GM23338 (cell line): ENCODE results near the gene HIVEP3.

Source experiments
- CREB1 ChIP-seq: fragments of 250-450 bp; sonication (Bioruptor Pico); IDR thresholded peaks from 2 replicates; pipeline ENCODE4 v1.5.0; 2020; ENCODE audit warnings: low read depth, mild to moderate bottlenecking, moderate library complexity
- CTCF ChIP-seq, 2 experiments: fragments of 200-600 bp in 1 of 2; sonication (generic) in 1 of 2; conservative IDR thresholded peaks; 2 replicates each; pipeline versions ENCODE4 v1.5.1 to v1.6.1; 2016 to 2017; ENCODE audit warnings: antibody characterized with exemption in 2 of 2, low read depth in 2 of 2, mild to moderate bottlenecking in 2 of 2, moderate library complexity in 1 of 2
- EZH2 ChIP-seq: fragments of 200-600 bp; sonication (generic); IDR thresholded peaks from one replicate; pipeline ENCODE4 v1.8.0; 2017; ENCODE audit warnings: antibody characterized with exemption, mild to moderate bottlenecking, low read depth; ENCODE audit not compliant: unreplicated experiment
- EZH2phosphoT487 ChIP-seq: fragments of 200-600 bp; sonication (generic); IDR thresholded peaks from one replicate; pipeline ENCODE4 v1.8.1; 2018; ENCODE audit warnings: antibody characterized with exemption; ENCODE audit not compliant: unreplicated experiment
- JUNB ChIP-seq: IDR thresholded peaks from one replicate; pipeline ENCODE4 v1.6.1; 2016; ENCODE audit warnings: antibody characterized with exemption; ENCODE audit not compliant: unreplicated experiment
- NANOG ChIP-seq: IDR thresholded peaks from 2 replicates; pipeline ENCODE4 v1.6.1; 2016; ENCODE audit warnings: antibody characterized with exemption, borderline replicate concordance
- POLR2AphosphoS5 ChIP-seq: IDR thresholded peaks from 2 replicates; pipeline ENCODE4 v1.6.1; 2016; ENCODE audit warnings: antibody characterized with exemption, low read depth
- TF ChIP-seq, protein P1 (sequence below): IDR thresholded peaks from one replicate; pipeline ENCODE4 v1.6.1; 2018; ENCODE audit warnings: antibody characterized with exemption; ENCODE audit not compliant: unreplicated experiment
- TF ChIP-seq, protein P2 (sequence below): IDR thresholded peaks from 2 replicates; pipeline ENCODE4 v1.6.1; 2016; ENCODE audit warnings: antibody characterized with exemption

DNA sequence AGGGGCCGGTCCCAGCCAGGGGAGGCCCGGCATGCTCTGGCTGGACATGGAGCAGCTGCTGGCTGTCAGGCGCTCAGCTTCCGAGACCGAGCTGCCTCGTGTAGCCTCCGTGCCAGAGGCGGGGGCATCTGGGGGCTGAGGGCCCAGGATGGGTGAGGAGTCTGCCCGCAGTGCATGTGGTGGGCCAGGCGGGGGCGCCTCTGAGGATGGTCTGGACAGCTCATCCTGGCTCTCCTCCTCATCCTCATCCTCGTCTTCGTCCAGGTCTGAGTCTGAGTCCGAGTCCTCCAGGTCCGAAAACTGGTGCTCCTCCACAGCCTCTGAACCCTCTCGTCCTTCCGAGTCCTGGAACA lies 405.4 kb downstream of the HIVEP3 start:
- TF ChIP-seq CTCF (conservative IDR thresholded peaks at IDR 0.05; ENCODE audit: low read depth in 2 of 2) (peak; percentile 61 to 71), EZH2 (no peak), POLR2AphosphoS5 (no peak), JUNB (no peak), EZH2phosphoT487 (no peak), NANOG (no peak), CREB1 (no peak)
- TF ChIP-seq, protein P1, sequence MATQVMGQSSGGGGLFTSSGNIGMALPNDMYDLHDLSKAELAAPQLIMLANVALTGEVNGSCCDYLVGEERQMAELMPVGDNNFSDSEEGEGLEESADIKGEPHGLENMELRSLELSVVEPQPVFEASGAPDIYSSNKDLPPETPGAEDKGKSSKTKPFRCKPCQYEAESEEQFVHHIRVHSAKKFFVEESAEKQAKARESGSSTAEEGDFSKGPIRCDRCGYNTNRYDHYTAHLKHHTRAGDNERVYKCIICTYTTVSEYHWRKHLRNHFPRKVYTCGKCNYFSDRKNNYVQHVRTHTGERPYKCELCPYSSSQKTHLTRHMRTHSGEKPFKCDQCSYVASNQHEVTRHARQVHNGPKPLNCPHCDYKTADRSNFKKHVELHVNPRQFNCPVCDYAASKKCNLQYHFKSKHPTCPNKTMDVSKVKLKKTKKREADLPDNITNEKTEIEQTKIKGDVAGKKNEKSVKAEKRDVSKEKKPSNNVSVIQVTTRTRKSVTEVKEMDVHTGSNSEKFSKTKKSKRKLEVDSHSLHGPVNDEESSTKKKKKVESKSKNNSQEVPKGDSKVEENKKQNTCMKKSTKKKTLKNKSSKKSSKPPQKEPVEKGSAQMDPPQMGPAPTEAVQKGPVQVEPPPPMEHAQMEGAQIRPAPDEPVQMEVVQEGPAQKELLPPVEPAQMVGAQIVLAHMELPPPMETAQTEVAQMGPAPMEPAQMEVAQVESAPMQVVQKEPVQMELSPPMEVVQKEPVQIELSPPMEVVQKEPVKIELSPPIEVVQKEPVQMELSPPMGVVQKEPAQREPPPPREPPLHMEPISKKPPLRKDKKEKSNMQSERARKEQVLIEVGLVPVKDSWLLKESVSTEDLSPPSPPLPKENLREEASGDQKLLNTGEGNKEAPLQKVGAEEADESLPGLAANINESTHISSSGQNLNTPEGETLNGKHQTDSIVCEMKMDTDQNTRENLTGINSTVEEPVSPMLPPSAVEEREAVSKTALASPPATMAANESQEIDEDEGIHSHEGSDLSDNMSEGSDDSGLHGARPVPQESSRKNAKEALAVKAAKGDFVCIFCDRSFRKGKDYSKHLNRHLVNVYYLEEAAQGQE, result no peak
- TF ChIP-seq, protein P2, sequence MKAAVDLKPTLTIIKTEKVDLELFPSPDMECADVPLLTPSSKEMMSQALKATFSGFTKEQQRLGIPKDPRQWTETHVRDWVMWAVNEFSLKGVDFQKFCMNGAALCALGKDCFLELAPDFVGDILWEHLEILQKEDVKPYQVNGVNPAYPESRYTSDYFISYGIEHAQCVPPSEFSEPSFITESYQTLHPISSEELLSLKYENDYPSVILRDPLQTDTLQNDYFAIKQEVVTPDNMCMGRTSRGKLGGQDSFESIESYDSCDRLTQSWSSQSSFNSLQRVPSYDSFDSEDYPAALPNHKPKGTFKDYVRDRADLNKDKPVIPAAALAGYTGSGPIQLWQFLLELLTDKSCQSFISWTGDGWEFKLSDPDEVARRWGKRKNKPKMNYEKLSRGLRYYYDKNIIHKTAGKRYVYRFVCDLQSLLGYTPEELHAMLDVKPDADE, result no peak
